Neural progenitor cell (in vitro differentiated cells): Measurements from ENCODE around the gene ACKR3. TPM values are rescaled to one million over a fixed set of nuclear protein-coding genes. Genes with fewer than 3 reads are reported as not detected.
A peak's percentile ranks its signal among the peaks of the same experiment; 100 is the strongest.

Experiments
- DNase-seq: peaks from one replicate; pipeline ENCODE4 v3.0.0-alpha.2; 2016; ENCODE audit warnings: low spot score
- H2AFZ ChIP-seq: fragments of 200-600 bp; sonication (generic); replicated peaks from 2 replicates; pipeline ENCODE4 v1.6.1; 2016; ENCODE audit warnings: antibody characterized with exemption
- H3F3A ChIP-seq: fragments of 200-600 bp; sonication (generic); 2 replicates; pipeline ENCODE4 v1.6.1; 2016; ENCODE audit warnings: antibody characterized with exemption, low read depth
- H3K27ac ChIP-seq: fragments of 200-600 bp; sonication (generic); 2 replicates; pipeline ENCODE4 v1.5.1; 2016; ENCODE audit warnings: mild to moderate bottlenecking
- H3K27me3 ChIP-seq: fragments of 200-600 bp; sonication (generic); 2 replicates; pipeline ENCODE4 v1.6.1; 2016; ENCODE audit warnings: mild to moderate bottlenecking, moderate library complexity
- H3K36me3 ChIP-seq: fragments of 200-600 bp; sonication (generic); 2 replicates; pipeline ENCODE4 v1.5.1; 2016
- H3K4me1 ChIP-seq: fragments of 200-600 bp; sonication (generic); 2 replicates; pipeline ENCODE4 v1.6.1; 2016; ENCODE audit warnings: mixed run types
- H3K4me2 ChIP-seq: fragments of 200-600 bp; sonication (generic); 2 replicates; pipeline ENCODE4 v1.6.1; 2016
- H3K4me3 ChIP-seq: fragments of 200-600 bp; sonication (generic); 2 replicates; pipeline ENCODE4 v1.5.1; 2016
- H3K79me2 ChIP-seq: fragments of 200-600 bp; sonication (generic); 2 replicates; pipeline ENCODE4 v1.6.1; 2016; ENCODE audit warnings: low read depth
- H3K9ac ChIP-seq: fragments of 200-600 bp; sonication (generic); 2 replicates; pipeline ENCODE4 v1.6.1; 2016
- H3K9me3 ChIP-seq: fragments of 200-600 bp; sonication (generic); 2 replicates; pipeline ENCODE4 v1.5.1; 2016; ENCODE audit warnings: low read depth
- H4K20me1 ChIP-seq: fragments of 200-600 bp; sonication (generic); 2 replicates; pipeline ENCODE4 v1.6.1; 2016; ENCODE audit warnings: low read depth
- H3K27ac Mint-ChIP-seq: 3 replicates; pipeline ENCODE4 v1.8.0; 2021; ENCODE audit warnings: mixed read lengths
- H3K27me3 Mint-ChIP-seq: 2 replicates; pipeline ENCODE4 v1.8.0; 2022; ENCODE audit warnings: low read depth, mild to moderate bottlenecking, inconsistent platforms, moderate library complexity, mixed read lengths; ENCODE audit not compliant: insufficient read depth
- H3K36me3 Mint-ChIP-seq: 3 replicates; pipeline ENCODE4 v1.8.0; 2021; ENCODE audit warnings: mixed read lengths
- H3K4me1 Mint-ChIP-seq: 3 replicates; pipeline ENCODE4 v1.8.0; 2021; ENCODE audit warnings: mixed read lengths
- H3K4me3 Mint-ChIP-seq: 3 replicates; pipeline ENCODE4 v1.8.0; 2021; ENCODE audit warnings: mild to moderate bottlenecking, moderate library complexity, mixed read lengths
- H3K9me3 Mint-ChIP-seq: 3 replicates; pipeline ENCODE4 v1.8.0; 2020; ENCODE audit warnings: mixed read lengths
- EZH2 ChIP-seq: fragments of 200-600 bp; sonication (generic); IDR thresholded peaks from 2 replicates; pipeline ENCODE4 v1.6.1; 2017; ENCODE audit warnings: antibody characterized with exemption, mild to moderate bottlenecking, moderate library complexity
- EZH2phosphoT487 ChIP-seq: fragments of 200-600 bp; sonication (generic); IDR thresholded peaks from 2 replicates; pipeline ENCODE4 v1.6.1; 2017; ENCODE audit warnings: antibody characterized with exemption
- total RNA-seq: library from RNA; depleted of rRNA; stranded (reverse); fragments of >200 nt; gene quantifications from 2 replicates; pipeline ENCODE4 v1.2.3, GENCODE V29; 2015; ENCODE audit warnings: low replicate concordance
- TF ChIP-seq, protein P1 (sequence below): fragments of 200-600 bp; sonication (generic); IDR thresholded peaks from 2 replicates; pipeline ENCODE4 v1.5.1; 2017; ENCODE audit warnings: antibody characterized with exemption, mild to moderate bottlenecking

Gene ACKR3
- total RNA-seq, 1 donor from 2014 or later, result 1.6 TPM

- H3K27me3 Mint-ChIP-seq, result peaks cover 5% of the 10 kb centered on the region
- Histone ChIP-seq H3K79me2 (no peaks in the 10 kb centered on the region), H3K27me3 (no peaks in the 10 kb centered on the region), H3K9ac (no peak overlapping the region), H4K20me1 (no peaks in the 10 kb centered on the region), H3K4me3 (no peak overlapping the region), H2AFZ (no peak overlapping the region), H3K9me3 (no peaks in the 10 kb centered on the region), H3K4me2 (no peak overlapping the region), H3K27ac (no peak overlapping the region), H3K36me3 (no peaks in the 10 kb centered on the region), H3K4me1 (peaks cover 13% of the 10 kb centered on the region), H3F3A (no peaks in the 10 kb centered on the region)
- no peaks in the 10 kb centered on the region for H3K36me3 Mint-ChIP-seq
- no peak overlapping the region for H3K4me3 Mint-ChIP-seq
- peaks cover 24% of the 10 kb centered on the region for H3K4me1 Mint-ChIP-seq
- TF ChIP-seq, protein P1, sequence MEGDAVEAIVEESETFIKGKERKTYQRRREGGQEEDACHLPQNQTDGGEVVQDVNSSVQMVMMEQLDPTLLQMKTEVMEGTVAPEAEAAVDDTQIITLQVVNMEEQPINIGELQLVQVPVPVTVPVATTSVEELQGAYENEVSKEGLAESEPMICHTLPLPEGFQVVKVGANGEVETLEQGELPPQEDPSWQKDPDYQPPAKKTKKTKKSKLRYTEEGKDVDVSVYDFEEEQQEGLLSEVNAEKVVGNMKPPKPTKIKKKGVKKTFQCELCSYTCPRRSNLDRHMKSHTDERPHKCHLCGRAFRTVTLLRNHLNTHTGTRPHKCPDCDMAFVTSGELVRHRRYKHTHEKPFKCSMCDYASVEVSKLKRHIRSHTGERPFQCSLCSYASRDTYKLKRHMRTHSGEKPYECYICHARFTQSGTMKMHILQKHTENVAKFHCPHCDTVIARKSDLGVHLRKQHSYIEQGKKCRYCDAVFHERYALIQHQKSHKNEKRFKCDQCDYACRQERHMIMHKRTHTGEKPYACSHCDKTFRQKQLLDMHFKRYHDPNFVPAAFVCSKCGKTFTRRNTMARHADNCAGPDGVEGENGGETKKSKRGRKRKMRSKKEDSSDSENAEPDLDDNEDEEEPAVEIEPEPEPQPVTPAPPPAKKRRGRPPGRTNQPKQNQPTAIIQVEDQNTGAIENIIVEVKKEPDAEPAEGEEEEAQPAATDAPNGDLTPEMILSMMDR, result no peak
- no peak for TF ChIP-seq EZH2phosphoT487
- TF ChIP-seq EZH2, result no peak
- DNase-seq, result no peak
- H3K9me3 Mint-ChIP-seq, result no peaks in the 10 kb centered on the region
- H3K27ac Mint-ChIP-seq, result no peak overlapping the region
These were observed 46.4 kb downstream of the ACKR3 start for GRCh38 chr2:236616031-236616430.

GRCh38 chr2:236616624-236617023, 47.0 kb downstream of the ACKR3 start:
- Histone ChIP-seq H3K27me3 (no peaks in the 10 kb centered on the region), H2AFZ (no peak overlapping the region), H3K36me3 (no peaks in the 10 kb centered on the region), H4K20me1 (no peaks in the 10 kb centered on the region), H3K9me3 (no peaks in the 10 kb centered on the region), H3K79me2 (no peaks in the 10 kb centered on the region), H3K27ac (no peak overlapping the region), H3F3A (no peaks in the 10 kb centered on the region), H3K9ac (no peak overlapping the region), H3K4me3 (no peak overlapping the region), H3K4me2 (no peak overlapping the region), H3K4me1 (peaks cover 13% of the 10 kb centered on the region)
- Mint-ChIP-seq H3K36me3 (no peaks in the 10 kb centered on the region), H3K27me3 (peaks cover 7% of the 10 kb centered on the region), H3K9me3 (no peaks in the 10 kb centered on the region), H3K4me1 (peaks cover 20% of the 10 kb centered on the region), H3K4me3 (no peak overlapping the region), H3K27ac (peak overlapping the region; percentile 6)
- no peak for DNase-seq
- TF ChIP-seq EZH2phosphoT487 (no peak), EZH2 (no peak)
- TF ChIP-seq, protein P1, result no peak

- Mint-ChIP-seq H3K9me3 (no peaks in the 10 kb centered on the region), H3K27me3 (peaks cover 7% of the 10 kb centered on the region), H3K4me1 (peaks cover 20% of the 10 kb centered on the region), H3K36me3 (no peaks in the 10 kb centered on the region), H3K4me3 (no peak overlapping the region), H3K27ac (no peak overlapping the region)
- no peaks in the 10 kb centered on the region for H3F3A ChIP-seq
- no peak overlapping the region for H3K9ac ChIP-seq
- peaks cover 11% of the 10 kb centered on the region for H3K4me1 ChIP-seq
- no peak overlapping the region for H3K4me2 ChIP-seq
- H3K27me3 ChIP-seq, result no peaks in the 10 kb centered on the region
- no peak for DNase-seq
- no peaks in the 10 kb centered on the region for H3K79me2 ChIP-seq
- H3K36me3 ChIP-seq, result no peaks in the 10 kb centered on the region
- no peak overlapping the region for H3K4me3 ChIP-seq
- no peaks in the 10 kb centered on the region for H3K9me3 ChIP-seq
- H3K27ac ChIP-seq, result no peak overlapping the region
- TF ChIP-seq EZH2phosphoT487, result no peak
- TF ChIP-seq, protein P1, result no peak
- TF ChIP-seq EZH2, result no peak
- no peak overlapping the region for H2AFZ ChIP-seq
- no peaks in the 10 kb centered on the region for H4K20me1 ChIP-seq
These were observed 47.7 kb downstream of the ACKR3 start for GRCh38 chr2:236617221-236617737.
